Uterus (tissue), 2 donors: ENCODE data around the gene RAX2.

Experiments used
- CTCF ChIP-seq, 4 experiments: fragments of 200-600 bp in 2 of 4; fragments of 450-650 bp in 2 of 4; sonication (generic) in 2 of 4; IDR thresholded peaks; one replicate each; pipeline ENCODE4 v1.5.1; 2016 to 2019; ENCODE audit warnings: antibody characterized with exemption in 4 of 4, mild to moderate bottlenecking in 2 of 4, moderate library complexity in 1 of 4
- POLR2A ChIP-seq, 2 donors: fragments of 450-650 bp; IDR thresholded peaks; one replicate each; pipeline ENCODE4 v1.6.1; 2016; ENCODE audit warnings: antibody characterized with exemption in 2 of 2, mild to moderate bottlenecking in 1 of 2, moderate library complexity in 1 of 2

GRCh38 chr19:3775831-3776230 lies 3.8 kb upstream of the RAX2 start:
- no peak for TF ChIP-seq CTCF (IDR thresholded peaks at IDR 0.05)
- no peak for TF ChIP-seq POLR2A (IDR thresholded peaks at IDR 0.05)
